H1 (cell line): ENCODE measurements around the gene ORC5. TPM values are rescaled to one million over a fixed set of nuclear protein-coding genes. Genes with fewer than 3 reads are reported as not detected.

ENCODE experiments used
- ATF3 ChIP-seq: IDR thresholded peaks from 2 replicates; pipeline ENCODE4 v1.6.1; 2011; ENCODE audit warnings: low read depth, mild to moderate bottlenecking, low read length; ENCODE audit not compliant: insufficient read depth
- BACH1 ChIP-seq: IDR thresholded peaks from 2 replicates; pipeline ENCODE4 v1.6.1; 2012; ENCODE audit warnings: low read length, improper control_type of control experiment
- HDAC6 ChIP-seq: IDR thresholded peaks from one replicate; pipeline ENCODE4 v1.7.1; 2012; ENCODE audit warnings: low read depth, mild to moderate bottlenecking, inconsistent platforms, low read length, moderate library complexity
- TAF7 ChIP-seq: optimal IDR thresholded peaks from 2 replicates; pipeline ENCODE3; 2011; ENCODE audit warnings: low read depth, mild to moderate bottlenecking, inconsistent platforms, low read length, moderate library complexity, borderline replicate concordance
- polyA plus RNA-seq, 7 experiments: library from polyadenylated mRNA; depleted of rRNA in 3 of 7; stranded (reverse) in 5 of 7; unstranded in 2 of 7; fragments of >200 nt in 5 of 7; fragments of 200-250 nt in 2 of 7; gene quantifications; 1 replicate in 5 of 7; 2 replicates in 1 of 7; 4 replicates in 1 of 7; pipeline versions ENCODE4 v1.2.1 to v1.2.3, GENCODE V29; 2011 to 2013; ENCODE audit warnings: missing spikeins in 2 of 7, mixed read lengths in 2 of 7
- total RNA-seq: library from RNA; stranded (reverse); fragmentation: NEBNext Ultra II Directional; extraction: Animal tissue kit (Norgen Biotek cat#: 25700); gene quantifications from 2 replicates; pipeline ENCODE4 v1.2.1, GENCODE V29; 2021
- TF ChIP-seq, protein P1 (sequence below), 3 experiments: IDR thresholded peaks; 1 replicate in 2 of 3; 2 replicates in 1 of 3; pipeline versions ENCODE4 v1.5.1 to v1.6.1; 2011; ENCODE audit warnings: low read length in 3 of 3, mild to moderate bottlenecking in 3 of 3, inconsistent platforms in 2 of 3, low read depth in 1 of 3, moderate library complexity in 1 of 3; ENCODE audit not compliant: insufficient read depth in 1 of 3; ENCODE audit errors: control extremely low read depth in 1 of 3

ORC5 gene
- total and polyA plus RNA-seq, 2 of the 8 experiments (the other 6 are each of a cell fraction or from before 2014, with no cell fraction given) = 7.7 to 19.9 TPM

- TF ChIP-seq, protein P1, sequence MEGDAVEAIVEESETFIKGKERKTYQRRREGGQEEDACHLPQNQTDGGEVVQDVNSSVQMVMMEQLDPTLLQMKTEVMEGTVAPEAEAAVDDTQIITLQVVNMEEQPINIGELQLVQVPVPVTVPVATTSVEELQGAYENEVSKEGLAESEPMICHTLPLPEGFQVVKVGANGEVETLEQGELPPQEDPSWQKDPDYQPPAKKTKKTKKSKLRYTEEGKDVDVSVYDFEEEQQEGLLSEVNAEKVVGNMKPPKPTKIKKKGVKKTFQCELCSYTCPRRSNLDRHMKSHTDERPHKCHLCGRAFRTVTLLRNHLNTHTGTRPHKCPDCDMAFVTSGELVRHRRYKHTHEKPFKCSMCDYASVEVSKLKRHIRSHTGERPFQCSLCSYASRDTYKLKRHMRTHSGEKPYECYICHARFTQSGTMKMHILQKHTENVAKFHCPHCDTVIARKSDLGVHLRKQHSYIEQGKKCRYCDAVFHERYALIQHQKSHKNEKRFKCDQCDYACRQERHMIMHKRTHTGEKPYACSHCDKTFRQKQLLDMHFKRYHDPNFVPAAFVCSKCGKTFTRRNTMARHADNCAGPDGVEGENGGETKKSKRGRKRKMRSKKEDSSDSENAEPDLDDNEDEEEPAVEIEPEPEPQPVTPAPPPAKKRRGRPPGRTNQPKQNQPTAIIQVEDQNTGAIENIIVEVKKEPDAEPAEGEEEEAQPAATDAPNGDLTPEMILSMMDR (IDR thresholded peaks at IDR 0.05; ENCODE audit: control extremely low read depth in 1 of 3, insufficient read depth in 1 of 3, low read depth in 1 of 3, low read length in 3 of 3) = no peak
- TF ChIP-seq TAF7 (no peak), ATF3 (no peak), BACH1 (no peak), HDAC6 (no peak)
These were observed 15.4 kb downstream of the ORC5 start (continued) for GRCh38 chr7:104192434-104192833.
